HCT116 (cell line): Measurements from ENCODE around the gene RCAN2. TPM values are rescaled to one million over a fixed set of nuclear protein-coding genes. Genes with fewer than 3 reads are reported as not detected.

Source experiments
- ATAC-seq: fragments of 200-7000 bp; cut with Tn5 transposase; 2 replicates; pipeline ENCODE4 v1.9.1; 2020; ENCODE audit warnings: mild to moderate bottlenecking, moderate library complexity
- BruUV-seq: library from RNA; stranded (reverse); fragments of 400-500 nt; replicated peaks from 2 replicates; lab custom pipeline; 2021; lab: Mats Ljungman, UMichigan
- CTCF ChIA-PET: fragments of 300-600 bp; sonication (Branson Sonifier 250); formaldehyde crosslinking; loops from one replicate; lab custom pipeline; 2021; ENCODE audit warnings: antibody characterized with exemption; lab: Charles Lee
- POLR2A ChIA-PET: fragments of 300-600, 350-600 bp; sonication (Branson Sonifier 250); formaldehyde crosslinking; loops from one replicate; lab custom pipeline; 2021; ENCODE audit warnings: antibody characterized with exemption; lab: Charles Lee
- RAD21 ChIA-PET, 2 experiments: fragments of 300-600 bp; sonication (Branson Sonifier 250); formaldehyde crosslinking; loops; one replicate each; lab custom pipeline; 2023; ENCODE audit warnings: low total read pairs in 2 of 2; ENCODE audit not compliant: uncharacterized antibody in 2 of 2, unreplicated experiment in 2 of 2, low non-redundant PET in 1 of 2; lab: Charles Lee
- DNase-seq: peaks from one replicate; pipeline ENCODE4 v3.0.0-alpha.2; 2010; ENCODE audit warnings: low read depth, low spot score
- H2AFZ ChIP-seq: fragments of 200-600 bp; shearing (Covaris generic), sonication (generic); 2 replicates; pipeline ENCODE4 v1.6.1; 2017; ENCODE audit warnings: low read depth, mixed run types, mixed read lengths, antibody characterized with exemption, low read length; ENCODE audit not compliant: poor library complexity, severe bottlenecking
- H3K27ac ChIP-seq: 2 replicates; pipeline ENCODE4 v1.5.1; 2012; ENCODE audit warnings: low read depth, low read length
- H3K27me3 ChIP-seq: fragments of 200-600 bp; sonication (generic); 2 replicates; pipeline ENCODE4 v1.6.1; 2016; ENCODE audit warnings: mixed run types, low read length, mixed read lengths; ENCODE audit not compliant: insufficient read depth
- H3K36me3 ChIP-seq, 2 experiments: fragments of 200-500 bp in 1 of 2; fragments of 200-600 bp in 1 of 2; sonication (Bioruptor generic) in 1 of 2; sonication (generic) in 1 of 2; 2 replicates each; pipeline versions ENCODE4 v1.5.1 to v1.6.1; 2014 to 2016; ENCODE audit warnings: low read length in 2 of 2, inconsistent platforms in 1 of 2, mixed read lengths in 1 of 2, mixed run types in 1 of 2; ENCODE audit not compliant: insufficient read depth in 2 of 2, control insufficient read depth in 1 of 2
- H3K4me1 ChIP-seq, 2 experiments: fragments of 200-600 bp in 1 of 2; sonication (generic) in 1 of 2; 2 replicates each; pipeline versions ENCODE4 v1.5.1 to v1.6.1; 2012 to 2017; ENCODE audit warnings: low read length in 2 of 2, inconsistent platforms in 1 of 2, mild to moderate bottlenecking in 1 of 2, mixed read lengths in 1 of 2, mixed run types in 1 of 2, moderate library complexity in 1 of 2; ENCODE audit not compliant: insufficient read depth in 2 of 2, control insufficient read depth in 1 of 2
- H3K4me2 ChIP-seq: fragments of 200-600 bp; sonication (generic); 2 replicates; pipeline ENCODE4 v1.6.1; 2017; ENCODE audit warnings: mixed run types, low read length, mixed read lengths
- H3K4me3 ChIP-seq, 2 experiments: fragments of 200-600 bp in 1 of 2; sonication (generic) in 1 of 2; replicated peaks in 1 of 2; 2 replicates each; pipeline ENCODE4 v1.5.1; 2011 to 2016; ENCODE audit warnings: low read length in 2 of 2, control low read depth in 1 of 2, low read depth in 1 of 2, mild to moderate bottlenecking in 1 of 2, mixed read lengths in 1 of 2, mixed run types in 1 of 2
- H3K79me2 ChIP-seq: fragments of 200-600 bp; sonication (generic); 2 replicates; pipeline ENCODE4 v1.6.1; 2017; ENCODE audit warnings: mild to moderate bottlenecking, mixed run types, low read length, moderate library complexity, mixed read lengths; ENCODE audit not compliant: insufficient read depth
- H3K9ac ChIP-seq: fragments of 200-600 bp; sonication (generic); 2 replicates; pipeline ENCODE4 v1.6.1; 2016; ENCODE audit warnings: low read length, mixed read lengths
- H3K9me2 ChIP-seq: fragments of 200-600 bp; sonication (generic), shearing (Covaris generic); 2 replicates; pipeline ENCODE4 v1.6.1; 2017; ENCODE audit warnings: mixed run types, mild to moderate bottlenecking, moderate library complexity; ENCODE audit not compliant: insufficient read depth
- H3K9me3 ChIP-seq, 2 experiments: fragments of 200-500 bp in 1 of 2; fragments of 200-600 bp in 1 of 2; sonication (Bioruptor generic) in 1 of 2; sonication (generic) in 1 of 2; 2 replicates each; pipeline ENCODE4 v1.6.1; 2014 to 2017; ENCODE audit warnings: low read length in 2 of 2, mixed read lengths in 2 of 2, inconsistent platforms in 1 of 2, low read depth in 1 of 2, mild to moderate bottlenecking in 1 of 2, mixed run types in 1 of 2, moderate library complexity in 1 of 2; ENCODE audit not compliant: control insufficient read depth in 1 of 2, insufficient read depth in 1 of 2
- H4K20me1 ChIP-seq: fragments of 200-600 bp; sonication (generic), shearing (Covaris generic); 2 replicates; pipeline ENCODE4 v1.6.1; 2017; ENCODE audit warnings: mixed run types, mild to moderate bottlenecking, moderate library complexity; ENCODE audit not compliant: insufficient read depth
- ATF3 ChIP-seq: IDR thresholded peaks from 2 replicates; pipeline ENCODE4 v1.6.1; 2012
- EGR1 ChIP-seq: IDR thresholded peaks from 2 replicates; pipeline ENCODE4 v1.6.1; 2012; ENCODE audit warnings: low read depth
- ELF1 ChIP-seq: IDR thresholded peaks from 2 replicates; pipeline ENCODE4 v1.6.1; 2012; ENCODE audit warnings: low read depth, borderline replicate concordance
- EZH2 ChIP-seq: fragments of 200-600 bp; sonication (generic); IDR thresholded peaks from 2 replicates; pipeline ENCODE4 v1.6.1; 2017; ENCODE audit warnings: antibody characterized with exemption, mixed run types
- FOSL1 ChIP-seq: IDR thresholded peaks from 2 replicates; pipeline ENCODE4 v1.6.1; 2012; ENCODE audit warnings: low read depth
- JUND ChIP-seq: IDR thresholded peaks from 2 replicates; pipeline ENCODE4 v1.6.1; 2012
- POLR2A ChIP-seq: IDR thresholded peaks from 2 replicates; pipeline ENCODE4 v1.7.0; 2011; ENCODE audit warnings: borderline replicate concordance; ENCODE audit not compliant: insufficient read depth, insufficient read length; ENCODE audit errors: extremely low read depth
- POLR2AphosphoS5 ChIP-seq: IDR thresholded peaks from 2 replicates; pipeline ENCODE4 v1.6.1; 2011; ENCODE audit warnings: mild to moderate bottlenecking, low read depth, low read length, moderate library complexity
- TCF7L2 ChIP-seq: IDR thresholded peaks from 2 replicates; pipeline ENCODE4 v1.7.0; 2011; ENCODE audit warnings: borderline replicate concordance, inconsistent platforms; ENCODE audit not compliant: insufficient read depth, insufficient read length; ENCODE audit errors: extremely low read depth
- YY1 ChIP-seq: IDR thresholded peaks from 2 replicates; pipeline ENCODE4 v1.6.1; 2011; ENCODE audit warnings: low read length, low read depth, moderate library complexity, mild to moderate bottlenecking; ENCODE audit not compliant: insufficient replicate concordance; ENCODE audit errors: extremely low read depth
- ZNF274 ChIP-seq: fragments of 200-500 bp; sonication (Bioruptor generic); IDR thresholded peaks from 2 replicates; pipeline ENCODE4 v1.6.1; 2014; ENCODE audit warnings: mild to moderate bottlenecking, low read depth, low read length, inconsistent platforms
- intact Hi-C: fragments of 100-400 bp; cut with micrococcal nuclease; formaldehyde crosslinking; loops from 2 replicates; pipeline ENCODE4 v1.10.0; 2022
- total RNA-seq: library from RNA; stranded (reverse); gene quantifications from one replicate; pipeline ENCODE4 v1.2.1, GENCODE V29; 2021; ENCODE audit not compliant: unreplicated experiment
- TF ChIP-seq, protein P1 (sequence below): IDR thresholded peaks from 2 replicates; pipeline ENCODE4 v1.6.1; 2011; ENCODE audit warnings: mild to moderate bottlenecking, low read length, moderate library complexity; ENCODE audit not compliant: insufficient replicate concordance; ENCODE audit errors: extremely low read depth
- TF ChIP-seq, protein P2 (sequence below), 3 experiments: fragments of 200-600 bp in 1 of 3; sonication (generic) in 1 of 3; IDR thresholded peaks in 2 of 3; conservative IDR thresholded peaks in 1 of 3; 2 replicates each; pipeline ENCODE4 v1.5.1; 2012 to 2017; ENCODE audit warnings: low read depth in 2 of 3, low read length in 2 of 3, antibody characterized with exemption in 1 of 3, borderline replicate concordance in 1 of 3, control low read depth in 1 of 3, mild to moderate bottlenecking in 1 of 3, mixed read lengths in 1 of 3, mixed run types in 1 of 3, moderate library complexity in 1 of 3; ENCODE audit not compliant: insufficient read depth in 1 of 3
- TF ChIP-seq, protein P3 (sequence below): IDR thresholded peaks from 2 replicates; pipeline ENCODE4 v1.6.1; 2012; ENCODE audit warnings: low read depth
- TF ChIP-seq, protein P4 (sequence below): IDR thresholded peaks from 2 replicates; pipeline ENCODE4 v1.6.1; 2012

Gene RCAN2
- total RNA-seq, 1 experiment from 2014 or later, result 0.57 TPM

GRCh38 chr6:46456297-46456696 is 35.0 kb downstream of the RCAN2 start (continued):
- TF ChIP-seq, protein P1, sequence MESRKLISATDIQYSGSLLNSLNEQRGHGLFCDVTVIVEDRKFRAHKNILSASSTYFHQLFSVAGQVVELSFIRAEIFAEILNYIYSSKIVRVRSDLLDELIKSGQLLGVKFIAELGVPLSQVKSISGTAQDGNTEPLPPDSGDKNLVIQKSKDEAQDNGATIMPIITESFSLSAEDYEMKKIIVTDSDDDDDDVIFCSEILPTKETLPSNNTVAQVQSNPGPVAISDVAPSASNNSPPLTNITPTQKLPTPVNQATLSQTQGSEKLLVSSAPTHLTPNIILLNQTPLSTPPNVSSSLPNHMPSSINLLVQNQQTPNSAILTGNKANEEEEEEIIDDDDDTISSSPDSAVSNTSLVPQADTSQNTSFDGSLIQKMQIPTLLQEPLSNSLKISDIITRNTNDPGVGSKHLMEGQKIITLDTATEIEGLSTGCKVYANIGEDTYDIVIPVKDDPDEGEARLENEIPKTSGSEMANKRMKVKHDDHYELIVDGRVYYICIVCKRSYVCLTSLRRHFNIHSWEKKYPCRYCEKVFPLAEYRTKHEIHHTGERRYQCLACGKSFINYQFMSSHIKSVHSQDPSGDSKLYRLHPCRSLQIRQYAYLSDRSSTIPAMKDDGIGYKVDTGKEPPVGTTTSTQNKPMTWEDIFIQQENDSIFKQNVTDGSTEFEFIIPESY, result no peak
- TF ChIP-seq, all 23 proteins: peak for 0

GRCh38 chr6:46454691-46455090 is 36.6 kb downstream of the RCAN2 start:
- Histone ChIP-seq H3K79me2 (no peaks in the 10 kb centered on the region), H3K4me2 (no peak overlapping the region), H3K27ac (no peak overlapping the region), H3K9me2 (no peaks in the 10 kb centered on the region), H4K20me1 (no peaks in the 10 kb centered on the region), H3K4me1 (no peaks in the 10 kb centered on the region), H2AFZ (no peak overlapping the region), H3K9ac (no peak overlapping the region), H3K4me3 (no peak overlapping the region), H3K36me3 (no peaks in the 10 kb centered on the region), H3K9me3 (no peaks in the 10 kb centered on the region), H3K27me3 (no peaks in the 10 kb centered on the region)
- BruUV-seq, result no TSS peak
- intact Hi-C loops, result no loop called here
- CTCF ChIA-PET, result no interaction called here
- ATAC-seq, result no peak
- DNase-seq, result no peak
- POLR2A ChIA-PET, result no interaction called here
- RAD21 ChIA-PET, result no interaction called here
- TF ChIP-seq, protein P2, sequence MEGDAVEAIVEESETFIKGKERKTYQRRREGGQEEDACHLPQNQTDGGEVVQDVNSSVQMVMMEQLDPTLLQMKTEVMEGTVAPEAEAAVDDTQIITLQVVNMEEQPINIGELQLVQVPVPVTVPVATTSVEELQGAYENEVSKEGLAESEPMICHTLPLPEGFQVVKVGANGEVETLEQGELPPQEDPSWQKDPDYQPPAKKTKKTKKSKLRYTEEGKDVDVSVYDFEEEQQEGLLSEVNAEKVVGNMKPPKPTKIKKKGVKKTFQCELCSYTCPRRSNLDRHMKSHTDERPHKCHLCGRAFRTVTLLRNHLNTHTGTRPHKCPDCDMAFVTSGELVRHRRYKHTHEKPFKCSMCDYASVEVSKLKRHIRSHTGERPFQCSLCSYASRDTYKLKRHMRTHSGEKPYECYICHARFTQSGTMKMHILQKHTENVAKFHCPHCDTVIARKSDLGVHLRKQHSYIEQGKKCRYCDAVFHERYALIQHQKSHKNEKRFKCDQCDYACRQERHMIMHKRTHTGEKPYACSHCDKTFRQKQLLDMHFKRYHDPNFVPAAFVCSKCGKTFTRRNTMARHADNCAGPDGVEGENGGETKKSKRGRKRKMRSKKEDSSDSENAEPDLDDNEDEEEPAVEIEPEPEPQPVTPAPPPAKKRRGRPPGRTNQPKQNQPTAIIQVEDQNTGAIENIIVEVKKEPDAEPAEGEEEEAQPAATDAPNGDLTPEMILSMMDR (IDR thresholded peaks at IDR 0.05 in 2 of 3, conservative IDR thresholded peaks at IDR 0.05 in 1 of 3; ENCODE audit: borderline replicate concordance in 1 of 3, insufficient read depth in 1 of 3, low read depth in 2 of 3, low read length in 2 of 3), result no peak
- no peak for TF ChIP-seq ATF3
- TF ChIP-seq ELF1, result no peak
- no peak for TF ChIP-seq FOSL1
- no peak for TF ChIP-seq POLR2AphosphoS5
- TF ChIP-seq TCF7L2, result no peak
- TF ChIP-seq, protein P3, sequence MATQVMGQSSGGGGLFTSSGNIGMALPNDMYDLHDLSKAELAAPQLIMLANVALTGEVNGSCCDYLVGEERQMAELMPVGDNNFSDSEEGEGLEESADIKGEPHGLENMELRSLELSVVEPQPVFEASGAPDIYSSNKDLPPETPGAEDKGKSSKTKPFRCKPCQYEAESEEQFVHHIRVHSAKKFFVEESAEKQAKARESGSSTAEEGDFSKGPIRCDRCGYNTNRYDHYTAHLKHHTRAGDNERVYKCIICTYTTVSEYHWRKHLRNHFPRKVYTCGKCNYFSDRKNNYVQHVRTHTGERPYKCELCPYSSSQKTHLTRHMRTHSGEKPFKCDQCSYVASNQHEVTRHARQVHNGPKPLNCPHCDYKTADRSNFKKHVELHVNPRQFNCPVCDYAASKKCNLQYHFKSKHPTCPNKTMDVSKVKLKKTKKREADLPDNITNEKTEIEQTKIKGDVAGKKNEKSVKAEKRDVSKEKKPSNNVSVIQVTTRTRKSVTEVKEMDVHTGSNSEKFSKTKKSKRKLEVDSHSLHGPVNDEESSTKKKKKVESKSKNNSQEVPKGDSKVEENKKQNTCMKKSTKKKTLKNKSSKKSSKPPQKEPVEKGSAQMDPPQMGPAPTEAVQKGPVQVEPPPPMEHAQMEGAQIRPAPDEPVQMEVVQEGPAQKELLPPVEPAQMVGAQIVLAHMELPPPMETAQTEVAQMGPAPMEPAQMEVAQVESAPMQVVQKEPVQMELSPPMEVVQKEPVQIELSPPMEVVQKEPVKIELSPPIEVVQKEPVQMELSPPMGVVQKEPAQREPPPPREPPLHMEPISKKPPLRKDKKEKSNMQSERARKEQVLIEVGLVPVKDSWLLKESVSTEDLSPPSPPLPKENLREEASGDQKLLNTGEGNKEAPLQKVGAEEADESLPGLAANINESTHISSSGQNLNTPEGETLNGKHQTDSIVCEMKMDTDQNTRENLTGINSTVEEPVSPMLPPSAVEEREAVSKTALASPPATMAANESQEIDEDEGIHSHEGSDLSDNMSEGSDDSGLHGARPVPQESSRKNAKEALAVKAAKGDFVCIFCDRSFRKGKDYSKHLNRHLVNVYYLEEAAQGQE, result no peak
- TF ChIP-seq EGR1, result no peak
- TF ChIP-seq, protein P1, result no peak
- TF ChIP-seq, protein P4, sequence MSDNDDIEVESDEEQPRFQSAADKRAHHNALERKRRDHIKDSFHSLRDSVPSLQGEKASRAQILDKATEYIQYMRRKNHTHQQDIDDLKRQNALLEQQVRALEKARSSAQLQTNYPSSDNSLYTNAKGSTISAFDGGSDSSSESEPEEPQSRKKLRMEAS, result no peak
- TF ChIP-seq POLR2A, result no peak
- TF ChIP-seq JUND, result no peak
- TF ChIP-seq EZH2, result no peak
- TF ChIP-seq YY1, result no peak
- TF ChIP-seq ZNF274, result no peak
